Right atrium auricular region (tissue), 2 donors: ENCODE data around the gene PSMD1. TPM values are rescaled to one million over a fixed set of nuclear protein-coding genes. Genes with fewer than 3 reads are reported as not detected.

ENCODE experiments used
- DNase-seq: peaks from one replicate; pipeline ENCODE4 v3.0.0-alpha.2; 2019; ENCODE audit warnings: low spot score
- H3K27ac ChIP-seq, 2 donors: fragments of 200-600 bp; sonication (generic); 1 replicate in 1 of 2; 2 replicates in 1 of 2; pipeline ENCODE4 v1.5.1; 2016 to 2019
- H3K27me3 ChIP-seq, 2 donors: fragments of 200-600 bp; sonication (generic); one replicate each; pipeline versions ENCODE4 v1.5.1 to v1.6.0; 2017 to 2019
- H3K36me3 ChIP-seq: fragments of 200-600 bp; sonication (generic); one replicate; pipeline ENCODE4 v1.5.1; 2016
- H3K4me1 ChIP-seq, 2 donors: fragments of 200-600 bp; sonication (generic); one replicate each; pipeline versions ENCODE4 v1.5.1 to v1.6.0; 2017 to 2019
- H3K4me3 ChIP-seq, 2 donors: fragments of 200-600 bp; sonication (generic); 1 replicate in 1 of 2; 2 replicates in 1 of 2; pipeline ENCODE4 v1.5.1; 2017 to 2019; ENCODE audit warnings: mild to moderate bottlenecking in 1 of 2, moderate library complexity in 1 of 2
- H3K9me3 ChIP-seq, 2 donors: fragments of 200-600 bp; sonication (generic); one replicate each; pipeline ENCODE4 v1.5.1; 2019
- CTCF ChIP-seq, 2 donors: fragments of 200-600 bp; sonication (generic); IDR thresholded peaks; one replicate each; pipeline ENCODE4 v1.5.1; 2019; ENCODE audit warnings: antibody characterized with exemption in 2 of 2
- total RNA-seq, 2 donors: library from RNA; depleted of rRNA; stranded (reverse); fragments of >200 nt; gene quantifications; one replicate each; pipeline ENCODE4 v1.1.0, GENCODE V29; 2016

Gene PSMD1
- total RNA-seq, 2 donors from 2014 or later, result 53.1 to 75.4 TPM

- no peaks in the 10 kb centered on the region for H3K27me3 ChIP-seq
- H3K9me3 ChIP-seq, result no peaks in the 10 kb centered on the region
- H3K36me3 ChIP-seq, result peaks cover 76% of the 10 kb centered on the region
- no peak overlapping the region for H3K27ac ChIP-seq
- no peak for TF ChIP-seq CTCF (IDR thresholded peaks at IDR 0.05)
- no peaks in the 10 kb centered on the region for H3K4me1 ChIP-seq
- H3K4me3 ChIP-seq, result no peak overlapping the region
- DNase-seq, result no peak
Measured at GRCh38 chr2:231068525-231069222, 12.0 kb downstream of the PSMD1 start.

GRCh38 chr2:231069379-231070054 lies 12.8 kb downstream of the PSMD1 start:
- no peak for DNase-seq
- H3K27me3 ChIP-seq, result no peaks in the 10 kb centered on the region
- no peak overlapping the region for H3K4me3 ChIP-seq
- TF ChIP-seq CTCF (IDR thresholded peaks at IDR 0.05), result no peak
- H3K27ac ChIP-seq, result no peak overlapping the region
- no peaks in the 10 kb centered on the region for H3K4me1 ChIP-seq
- H3K9me3 ChIP-seq, result no peaks in the 10 kb centered on the region
- peaks cover 76% of the 10 kb centered on the region for H3K36me3 ChIP-seq

GRCh38 chr2:231084565-231084964 lies 27.9 kb downstream of the PSMD1 start:
- Histone ChIP-seq H3K4me1 (no peaks in the 10 kb centered on the region), H3K4me3 (no peak overlapping the region), H3K27ac (no peak overlapping the region), H3K9me3 (no peaks in the 10 kb centered on the region), H3K27me3 (no peaks in the 10 kb centered on the region), H3K36me3 (peaks cover 97% of the 10 kb centered on the region)
- no peak for DNase-seq
- TF ChIP-seq CTCF (IDR thresholded peaks at IDR 0.05), result no peak

GRCh38 chr2:231088754-231089153 lies 32.1 kb downstream of the PSMD1 start:
- H3K9me3 ChIP-seq, result no peaks in the 10 kb centered on the region
- no peaks in the 10 kb centered on the region for H3K4me1 ChIP-seq
- TF ChIP-seq CTCF (IDR thresholded peaks at IDR 0.05), result no peak
- H3K27ac ChIP-seq, result no peak overlapping the region
- H3K36me3 ChIP-seq, result peaks cover 69% of the 10 kb centered on the region
- H3K27me3 ChIP-seq, result no peaks in the 10 kb centered on the region
- H3K4me3 ChIP-seq, result no peak overlapping the region
- DNase-seq, result no peak

- Histone ChIP-seq H3K27ac (no peak overlapping the region), H3K36me3 (peaks cover 37% of the 10 kb centered on the region), H3K9me3 (peaks cover 0 to 3% of the 10 kb centered on the region in 2 donors), H3K4me3 (no peak overlapping the region), H3K4me1 (no peaks in the 10 kb centered on the region), H3K27me3 (no peaks in the 10 kb centered on the region)
- no peak for DNase-seq
- TF ChIP-seq CTCF (IDR thresholded peaks at IDR 0.05), result no peak
Measured at GRCh38 chr2:231093933-231094332, 37.3 kb downstream of the PSMD1 start.
